DMS114 treated with DMSO at 0.1 percent for 48 hours (cell line): ENCODE results near the gene DDI1.

Experiments
- DNase-seq: peaks from one replicate; lab custom pipeline; 2025; ENCODE audit not compliant: unreplicated experiment; lab: John Stamatoyannopoulos, UW

DDI1 gene

GRCh38 chr11:104075706-104076105 is 39.3 kb downstream of the DDI1 start:
- DNase-seq, result no peak

GRCh38 chr11:104076455-104076854 is 40.0 kb downstream of the DDI1 start:
- no peak for DNase-seq

GRCh38 chr11:104078245-104078644 is 41.8 kb downstream of the DDI1 start:
- DNase-seq, result no peak

- DNase-seq, result no peak
Measured at GRCh38 chr11:104078995-104079394, 42.6 kb downstream of the DDI1 start.

GRCh38 chr11:104086621-104087020 is 50.2 kb downstream of the DDI1 start:
- DNase-seq, result no peak
